ENCODE measurements around the gene NTRK2.

GRCh38 chr9:84929068-84929467 is 259.5 kb downstream of the NTRK2 start:
- TF ChIP-seq SIN3A (IDR thresholded peaks at IDR 0.05; ENCODE audit: borderline replicate concordance, insufficient read depth, low read length) (no peak), FOXP2 (optimal IDR thresholded peaks at IDR 0.05; ENCODE audit: borderline replicate concordance, extremely low read depth, extremely low read length, insufficient read depth) (no peak)

Data from PFSK-1 (cell line).